Measurements from ENCODE around the gene PGLYRP3.

DNA sequence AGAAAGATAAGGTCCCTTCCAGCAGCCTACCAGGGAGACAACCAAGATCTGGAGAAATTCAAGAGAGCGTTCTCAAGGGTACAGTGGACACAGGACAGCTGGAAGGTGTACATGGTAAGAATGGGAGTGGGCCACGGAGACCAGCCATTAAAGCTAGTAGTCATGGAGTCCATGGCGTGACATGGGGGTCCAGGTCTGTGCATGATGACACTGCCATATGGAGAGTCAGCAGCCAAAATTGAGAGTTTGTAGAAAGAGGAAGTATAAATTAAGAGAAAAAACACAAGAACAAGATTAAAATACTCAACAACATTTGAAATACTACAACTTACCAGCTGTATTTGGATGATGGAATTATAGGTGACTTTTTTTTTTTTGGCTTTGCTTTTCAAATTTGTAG lies 61.2 kb downstream of the PGLYRP3 start:
- TF ChIP-seq, protein P1, sequence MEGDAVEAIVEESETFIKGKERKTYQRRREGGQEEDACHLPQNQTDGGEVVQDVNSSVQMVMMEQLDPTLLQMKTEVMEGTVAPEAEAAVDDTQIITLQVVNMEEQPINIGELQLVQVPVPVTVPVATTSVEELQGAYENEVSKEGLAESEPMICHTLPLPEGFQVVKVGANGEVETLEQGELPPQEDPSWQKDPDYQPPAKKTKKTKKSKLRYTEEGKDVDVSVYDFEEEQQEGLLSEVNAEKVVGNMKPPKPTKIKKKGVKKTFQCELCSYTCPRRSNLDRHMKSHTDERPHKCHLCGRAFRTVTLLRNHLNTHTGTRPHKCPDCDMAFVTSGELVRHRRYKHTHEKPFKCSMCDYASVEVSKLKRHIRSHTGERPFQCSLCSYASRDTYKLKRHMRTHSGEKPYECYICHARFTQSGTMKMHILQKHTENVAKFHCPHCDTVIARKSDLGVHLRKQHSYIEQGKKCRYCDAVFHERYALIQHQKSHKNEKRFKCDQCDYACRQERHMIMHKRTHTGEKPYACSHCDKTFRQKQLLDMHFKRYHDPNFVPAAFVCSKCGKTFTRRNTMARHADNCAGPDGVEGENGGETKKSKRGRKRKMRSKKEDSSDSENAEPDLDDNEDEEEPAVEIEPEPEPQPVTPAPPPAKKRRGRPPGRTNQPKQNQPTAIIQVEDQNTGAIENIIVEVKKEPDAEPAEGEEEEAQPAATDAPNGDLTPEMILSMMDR (IDR thresholded peaks at IDR 0.05; ENCODE audit: poor library complexity, severe bottlenecking) = no peak
- TF ChIP-seq TAF1 (IDR thresholded peaks at IDR 0.05; ENCODE audit: low read depth) (no peak), RAD21 (conservative IDR thresholded peaks at IDR 0.05) (no peak), EP300 (conservative IDR thresholded peaks at IDR 0.05; ENCODE audit: poor library complexity, severe bottlenecking) (no peak), SMC3 (conservative IDR thresholded peaks at IDR 0.05; ENCODE audit: poor library complexity) (no peak)
